GM23338 (cell line): ENCODE results near the gene CYP1B1.

Experiments used
- EZH2 ChIP-seq: fragments of 200-600 bp; sonication (generic); IDR thresholded peaks from one replicate; pipeline ENCODE4 v1.8.0; 2017; ENCODE audit warnings: antibody characterized with exemption, mild to moderate bottlenecking, low read depth; ENCODE audit not compliant: unreplicated experiment
- EZH2phosphoT487 ChIP-seq: fragments of 200-600 bp; sonication (generic); IDR thresholded peaks from one replicate; pipeline ENCODE4 v1.8.1; 2018; ENCODE audit warnings: antibody characterized with exemption; ENCODE audit not compliant: unreplicated experiment
- POLR2AphosphoS5 ChIP-seq: IDR thresholded peaks from 2 replicates; pipeline ENCODE4 v1.6.1; 2016; ENCODE audit warnings: antibody characterized with exemption, low read depth

DNA sequence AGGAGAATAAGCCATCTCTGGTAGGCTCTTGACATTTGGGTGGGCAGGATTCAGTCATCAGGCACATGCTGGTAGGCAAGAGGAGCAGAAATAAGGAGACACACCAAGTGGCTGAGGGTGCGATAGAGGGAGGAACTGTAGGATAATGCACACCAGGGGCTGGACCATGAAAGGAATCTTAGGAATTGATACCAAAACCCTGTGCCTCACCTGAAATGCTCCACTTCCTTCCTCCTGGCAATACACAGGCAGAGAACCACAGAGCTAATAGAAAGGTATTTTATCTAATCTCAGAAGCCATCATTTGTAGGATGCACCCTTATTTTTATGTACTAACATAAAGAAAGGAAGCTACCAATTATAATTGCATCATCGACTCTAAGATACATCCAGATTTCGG, 4.4 kb upstream of the CYP1B1 start:
- no peak for TF ChIP-seq EZH2
- no peak for TF ChIP-seq POLR2AphosphoS5
- TF ChIP-seq EZH2phosphoT487: no peak
